CD4-positive, alpha-beta T cell (primary cell): ENCODE results near the gene HDAC7. TPM values are rescaled to one million over a fixed set of nuclear protein-coding genes. Genes with fewer than 3 reads are reported as not detected.

Experiments used
- ATAC-seq: fragments of 200-7000 bp; cut with Tn5 transposase; one replicate; pipeline ENCODE4 v1.10.0; 2022; ENCODE audit warnings: mild to moderate bottlenecking; ENCODE audit not compliant: poor library complexity
- CTCF ChIA-PET: fragments of 350-600 bp; sonication (Branson Sonifier 250); formaldehyde crosslinking; loops from one replicate; lab custom pipeline; 2021; ENCODE audit warnings: antibody characterized with exemption, inconsistent platforms; lab: Charles Lee
- POLR2A ChIA-PET: fragments of 350-600 bp; sonication (Branson Sonifier 250); formaldehyde crosslinking; loops from one replicate; lab custom pipeline; 2021; ENCODE audit warnings: antibody characterized with exemption, inconsistent platforms; lab: Charles Lee
- DNase-seq, 14 experiments: peaks; one replicate each; pipeline ENCODE4 v3.0.0-alpha.2; 2013 to 2020; ENCODE audit warnings: mixed read lengths in 2 of 14
- H3K27ac ChIP-seq, 2 donors: one replicate each; pipeline versions ENCODE4 v1.5.1 to v1.7.0; 2013; ENCODE audit warnings: low read length in 2 of 2, low read depth in 1 of 2, mild to moderate bottlenecking in 1 of 2
- H3K27me3 ChIP-seq, 2 experiments: 1 replicate in 1 of 2; 2 replicates in 1 of 2; pipeline versions ENCODE4 v1.6.1 to v1.7.0; 2013; ENCODE audit warnings: low read length in 2 of 2, control low read depth in 1 of 2, mild to moderate bottlenecking in 1 of 2, moderate library complexity in 1 of 2; ENCODE audit not compliant: insufficient read depth in 2 of 2, control insufficient read depth in 1 of 2
- H3K36me3 ChIP-seq: one replicate; pipeline ENCODE4 v1.6.1; 2013; ENCODE audit warnings: low read length, control low read depth; ENCODE audit not compliant: insufficient read depth
- H3K4me1 ChIP-seq: one replicate; pipeline ENCODE4 v1.6.1; 2013; ENCODE audit warnings: low read length, control low read depth; ENCODE audit not compliant: insufficient read depth
- H3K4me3 ChIP-seq: one replicate; pipeline ENCODE4 v1.5.1; 2013; ENCODE audit warnings: mild to moderate bottlenecking, low read length, moderate library complexity
- H3K9me3 ChIP-seq, 2 experiments: 1 replicate in 1 of 2; 2 replicates in 1 of 2; pipeline versions ENCODE4 v1.6.1 to v1.7.0; 2013; ENCODE audit warnings: low read length in 2 of 2, mild to moderate bottlenecking in 2 of 2, control low read depth in 1 of 2, moderate library complexity in 1 of 2; ENCODE audit not compliant: control insufficient read depth in 1 of 2, insufficient read depth in 1 of 2
- H3K27ac Mint-ChIP-seq: one replicate; pipeline ENCODE4 v1.8.0; 2020; ENCODE audit warnings: mixed read lengths
- H3K27me3 Mint-ChIP-seq: one replicate; pipeline ENCODE4 v1.8.0; 2021; ENCODE audit warnings: mixed read lengths
- H3K36me3 Mint-ChIP-seq: one replicate; pipeline ENCODE4 v1.8.0; 2021; ENCODE audit warnings: low read depth, mixed read lengths
- H3K4me1 Mint-ChIP-seq: one replicate; pipeline ENCODE4 v1.8.0; 2021; ENCODE audit warnings: low read depth, mixed read lengths
- H3K4me3 Mint-ChIP-seq: one replicate; pipeline ENCODE4 v1.8.0; 2020; ENCODE audit warnings: mild to moderate bottlenecking, mixed read lengths
- H3K9me3 Mint-ChIP-seq: one replicate; pipeline ENCODE4 v1.8.0; 2020; ENCODE audit warnings: mixed read lengths
- CTCF ChIP-seq: fragments of 200-600 bp; IDR thresholded peaks from one replicate; pipeline ENCODE4 v1.8.0; 2022; ENCODE audit warnings: antibody characterized with exemption, mild to moderate bottlenecking
- intact Hi-C, 2 experiments: fragments of 100-400 bp; cut with DNase I in 1 of 2; cut with micrococcal nuclease in 1 of 2; formaldehyde crosslinking; loops; one replicate each; pipeline versions ENCODE4 v1.15.1 to v1.9.0; 2023 to 2025; cut with DNase I, micrococcal nuclease
- total RNA-seq, 174 experiments: library from RNA in 2 of 174; stranded (reverse) in 2 of 174; gene quantifications; one replicate each; pipeline ENCODE4 v1.2.3 and lab custom pipeline; 2021 to 2026

The HDAC7 gene
- total RNA-seq, 2 experiments from 2014 or later: 116 to 122 TPM

GRCh38 chr12:47808574-47809365, 10.9 kb downstream of the HDAC7 start:
- TF ChIP-seq CTCF: peak; percentile 25
- Mint-ChIP-seq H3K36me3 (peaks cover 18% of the 10 kb centered on the region), H3K9me3 (no peaks in the 10 kb centered on the region), H3K27me3 (no peaks in the 10 kb centered on the region), H3K4me1 (peaks cover 99% of the 10 kb centered on the region), H3K4me3 (peak overlapping the region; percentile 66), H3K27ac (peak overlapping the region; percentile 96)
- intact Hi-C loops: loop anchor here in 1 of 2 experiments (2.0 kb wide), 1 partner anchor 16 kb away; no protein-coding TSS in a partner anchor
- H3K27ac ChIP-seq: peak overlapping the region; percentile 91 to 98
- peaks cover 27% of the 10 kb centered on the region for H3K36me3 ChIP-seq
- ChIA-PET CTCF (interaction anchor here (0.6 to 5.3 kb wide), 13 partner anchors 9 to 105 kb away, joined by 3 to 45 read pairs (median 5); partner anchors contain the start of genes HDAC7 and SLC48A1), POLR2A (interaction anchor here (0.6 to 8.4 kb wide), 10 partner anchors 11 to 390 kb away, joined by 3 to 274 read pairs (median 4); partner anchors contain the start of genes HDAC7, RPAP3 and TMEM106C)
- peak overlapping the region; percentile 37 for H3K4me3 ChIP-seq
- no peak for ATAC-seq
- peaks cover 99% of the 10 kb centered on the region for H3K4me1 ChIP-seq
- H3K9me3 ChIP-seq: no peaks in the 10 kb centered on the region
- DNase-seq: peak in 10 of 14 experiments; percentile 24 to 73 (median 51)
- H3K27me3 ChIP-seq: no peaks in the 10 kb centered on the region

- peak; percentile 50 to 94 (median 75) for DNase-seq
- H3K36me3 Mint-ChIP-seq: peaks cover 24% of the 10 kb centered on the region
- POLR2A ChIA-PET: interaction anchor here (0.5 to 8.4 kb wide), 13 partner anchors 12 to 601 kb away, joined by 3 to 274 read pairs (median 3); partner anchors contain the start of genes HDAC7, RPAP3, SENP1 and TMEM106C
- no peaks in the 10 kb centered on the region for H3K27me3 Mint-ChIP-seq
- CTCF ChIA-PET: interaction anchor here (0.5 to 5.3 kb wide), 15 partner anchors 10 to 118 kb away, joined by 3 to 45 read pairs (median 4); partner anchors contain the start of genes HDAC7 and VDR
- H3K4me1 ChIP-seq: peaks cover 99% of the 10 kb centered on the region
- peak; percentile 32 for ATAC-seq
- H3K27ac ChIP-seq: peak overlapping the region; percentile 91 to 98
- H3K27ac Mint-ChIP-seq: peak overlapping the region; percentile 96
- peaks cover 32% of the 10 kb centered on the region for H3K36me3 ChIP-seq
- TF ChIP-seq CTCF: no peak
- no peaks in the 10 kb centered on the region for H3K9me3 Mint-ChIP-seq
- H3K9me3 ChIP-seq: no peaks in the 10 kb centered on the region
- peak overlapping the region; percentile 37 for H3K4me3 ChIP-seq
- H3K4me3 Mint-ChIP-seq: peak overlapping the region; percentile 66
- no peaks in the 10 kb centered on the region for H3K27me3 ChIP-seq
- H3K4me1 Mint-ChIP-seq: peaks cover 99% of the 10 kb centered on the region
- intact Hi-C loops: loop anchor here in 1 of 2 experiments (2.0 kb wide), 1 partner anchor 17 kb away; no protein-coding TSS in a partner anchor
These were observed 11.7 kb downstream of the HDAC7 start for GRCh38 chr12:47808050-47808449.

GRCh38 chr12:47807338-47807737, 12.4 kb downstream of the HDAC7 start:
- Mint-ChIP-seq H3K27ac (peak overlapping the region; percentile 96), H3K36me3 (peaks cover 26% of the 10 kb centered on the region), H3K27me3 (no peaks in the 10 kb centered on the region), H3K4me1 (peaks cover 99% of the 10 kb centered on the region), H3K9me3 (no peaks in the 10 kb centered on the region), H3K4me3 (peak overlapping the region; percentile 66)
- intact Hi-C loops: no loop called here
- ATAC-seq (no peak), DNase-seq (no peak)
- peaks cover 35% of the 10 kb centered on the region for H3K36me3 ChIP-seq
- H3K4me3 ChIP-seq: peak overlapping the region; percentile 37
- CTCF ChIA-PET: interaction anchor here (0.5 to 5.3 kb wide), 11 partner anchors 9 to 117 kb away, joined by 3 to 45 read pairs (median 5); partner anchors contain the start of gene VDR
- peaks cover 100% of the 10 kb centered on the region for H3K4me1 ChIP-seq
- POLR2A ChIA-PET: interaction anchor here (0.6 to 8.4 kb wide), 9 partner anchors 12 to 601 kb away, joined by 3 to 274 read pairs (median 5); partner anchors contain the start of genes HDAC7, SENP1 and TMEM106C
- no peaks in the 10 kb centered on the region for H3K9me3 ChIP-seq
- peak overlapping the region; percentile 91 to 98 for H3K27ac ChIP-seq
- no peaks in the 10 kb centered on the region for H3K27me3 ChIP-seq
- TF ChIP-seq CTCF: no peak
